ENCODE results near the gene CRACDL.
A peak's percentile ranks its signal among the peaks of the same experiment; 100 is the strongest.

GRCh38 chr2:98757904-98758421 lies 178.1 kb downstream of the CRACDL start:
- no peak for TF ChIP-seq CTCF (IDR thresholded peaks at IDR 0.05; ENCODE audit: insufficient read depth, low read length)
- peak; percentile 82 for TF ChIP-seq POLR2AphosphoS5 (IDR thresholded peaks at IDR 0.05; ENCODE audit: low read depth)
